GM19025 (cell line): Measurements from ENCODE around the gene GRAMD2B.

Source experiments
- ATAC-seq: cut with Tn5 transposase; IDR thresholded peaks from one replicate; pipeline ENCODE4 v1.9.1; 2021; ENCODE audit warnings: mild to moderate bottlenecking, low read depth, moderate library complexity; ENCODE audit not compliant: unreplicated experiment

GRAMD2B gene

DNA sequence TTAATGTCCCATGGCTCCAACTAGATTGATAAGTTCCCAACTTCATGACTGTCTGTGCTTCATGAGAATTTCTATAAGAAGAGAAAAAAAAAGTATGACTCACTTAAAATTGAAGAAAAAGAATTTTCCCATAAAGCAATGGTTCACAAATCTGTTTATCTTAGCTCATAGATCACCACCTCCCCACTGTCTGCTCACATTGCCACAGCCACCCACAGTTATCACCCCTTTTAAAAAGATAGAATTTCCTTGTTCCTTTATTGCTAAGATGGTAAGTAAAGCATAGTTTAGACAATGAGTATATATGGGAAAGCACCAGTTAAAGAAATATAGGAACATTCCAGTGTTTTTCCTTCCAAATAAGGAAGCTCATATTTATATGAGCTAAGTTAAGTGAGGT lies 104.7 kb downstream of the GRAMD2B start:
- no peak for ATAC-seq

DNA sequence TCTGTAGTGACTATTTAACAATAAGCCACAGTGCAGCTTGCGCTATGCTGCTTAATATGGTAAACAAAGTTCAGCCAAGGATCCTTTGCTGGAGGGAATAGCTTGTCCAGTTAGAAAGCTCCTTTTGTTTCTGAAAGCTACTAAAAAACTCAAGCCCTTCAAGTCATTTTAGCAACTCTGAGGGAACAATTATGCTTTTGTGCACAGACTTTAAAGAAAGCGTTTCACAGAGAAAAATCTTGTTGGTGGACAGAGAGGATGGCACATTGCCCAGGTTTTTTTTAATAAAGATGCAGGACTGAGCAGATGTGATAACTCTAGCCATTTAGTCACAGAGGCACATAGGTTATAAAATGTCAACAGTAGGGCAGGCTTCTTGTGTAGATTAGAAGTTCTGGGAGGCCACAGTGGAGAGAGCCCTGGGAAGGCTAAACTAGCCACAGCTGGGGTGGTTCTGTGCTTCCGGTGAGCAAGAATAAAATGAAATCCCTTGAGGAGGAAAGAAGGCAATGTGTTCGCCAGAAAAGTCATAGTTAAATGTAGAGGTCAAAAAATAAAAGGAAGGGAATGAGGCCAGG lies 108.4 kb downstream of the GRAMD2B start:
- ATAC-seq = no peak

DNA sequence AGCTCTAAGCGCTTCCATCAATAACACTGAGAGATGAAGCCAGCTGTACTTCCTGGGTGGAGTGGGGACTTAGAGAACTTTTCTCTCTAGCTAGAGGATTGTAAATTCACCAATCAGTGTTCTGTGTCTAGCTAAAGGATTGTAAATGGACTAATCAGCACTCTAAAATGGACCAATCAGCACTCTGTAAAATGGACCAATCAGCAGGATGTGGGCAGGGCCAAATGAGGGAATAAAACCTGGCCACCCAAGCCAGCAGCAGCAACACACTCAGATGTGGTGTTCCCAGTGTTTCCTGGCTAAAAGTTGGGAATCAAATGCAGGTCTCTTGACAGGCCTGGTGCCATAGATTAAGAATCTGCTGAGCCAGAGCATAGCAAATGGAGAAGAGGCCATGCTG lies 111.3 kb downstream of the GRAMD2B start:
- ATAC-seq = no peak

DNA sequence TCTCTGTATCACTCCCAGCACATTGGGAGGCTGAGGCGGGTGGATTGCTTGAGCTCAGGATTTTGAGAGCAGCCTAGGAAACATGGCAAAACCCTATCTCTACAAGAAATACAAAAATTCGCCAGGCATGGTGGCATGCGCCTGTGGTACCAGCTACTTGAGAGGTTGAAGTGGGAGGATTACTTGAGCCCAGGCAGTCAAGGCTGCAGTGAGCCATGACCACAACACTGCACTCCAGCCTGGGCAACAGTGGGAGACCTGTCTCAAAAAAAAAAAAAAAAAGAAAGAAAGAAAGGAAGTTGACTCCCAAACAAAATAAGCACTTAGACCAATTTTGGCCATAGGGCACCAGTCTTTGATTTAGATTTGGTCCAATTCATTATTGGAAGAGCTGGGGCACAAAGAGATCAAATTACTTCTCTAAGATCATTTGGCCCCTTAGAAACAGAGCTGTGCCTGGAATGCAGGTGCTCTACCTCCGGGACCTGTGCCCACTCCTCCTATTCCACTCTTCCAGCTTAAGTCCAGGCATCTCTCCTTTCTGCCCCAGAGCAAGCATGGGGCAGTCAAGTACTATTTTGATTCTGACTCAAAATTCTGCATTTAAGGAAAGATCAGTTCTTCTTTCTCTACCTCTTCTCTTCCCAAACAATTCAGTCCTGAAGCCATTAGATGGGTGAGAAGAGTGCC lies 112.8 kb downstream of the GRAMD2B start:
- ATAC-seq = no peak

DNA sequence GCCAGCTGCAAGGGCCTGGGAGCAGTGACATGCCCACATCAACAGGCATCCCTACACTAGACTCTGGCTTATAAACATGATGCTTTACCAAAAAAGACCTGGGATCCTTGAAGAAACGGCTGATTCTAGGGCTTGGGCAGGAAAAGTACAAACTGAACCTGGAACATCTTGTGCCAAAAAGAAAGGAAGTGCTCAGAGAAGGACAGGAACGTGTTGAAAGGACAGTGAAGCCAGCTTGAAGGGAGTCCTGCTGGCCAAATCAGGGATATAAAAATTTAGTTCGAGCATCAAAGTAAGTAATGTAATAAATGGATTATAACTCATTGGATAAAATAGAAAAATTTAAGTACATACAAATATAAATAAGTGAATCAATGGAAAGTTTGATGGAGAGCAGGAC lies 113.7 kb downstream of the GRAMD2B start:
- no peak for ATAC-seq

DNA sequence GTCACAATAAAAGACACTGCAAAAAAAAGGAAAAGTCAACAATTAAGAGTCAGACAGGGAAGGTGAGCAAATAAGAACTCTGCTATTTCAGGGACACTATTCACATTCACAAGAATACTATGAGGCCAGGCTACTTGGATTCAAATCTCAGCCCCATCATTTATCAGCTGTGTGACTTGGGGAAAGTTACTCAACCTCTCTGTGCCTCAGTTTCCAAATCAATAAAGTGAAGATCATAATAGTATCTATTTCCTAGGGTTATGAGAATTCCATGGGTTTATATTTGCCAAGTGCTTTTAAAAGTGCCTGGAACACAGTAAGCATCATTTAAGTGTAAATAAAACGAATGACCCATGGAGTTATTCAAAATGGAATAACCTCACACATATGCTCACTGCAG lies 115.4 kb downstream of the GRAMD2B start:
- no peak for ATAC-seq

DNA sequence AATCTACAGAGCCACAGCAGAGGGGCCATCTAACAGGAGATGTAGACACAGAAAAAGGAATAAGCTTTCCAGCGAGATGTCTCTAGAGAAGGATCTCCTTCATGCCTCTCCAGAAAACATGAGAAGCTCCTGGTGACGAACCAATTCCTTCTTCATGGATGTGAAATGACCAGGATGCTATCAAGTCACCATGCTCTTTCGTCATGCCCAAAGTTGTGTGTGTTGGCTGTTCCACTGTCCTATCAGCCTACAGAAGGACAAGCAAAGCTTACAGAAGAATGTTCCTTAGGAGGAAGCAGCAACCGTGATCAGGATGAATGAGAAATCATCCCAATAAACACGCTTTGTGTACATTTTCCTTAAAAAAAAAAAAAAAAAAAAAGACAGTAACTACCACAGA lies 117.4 kb downstream of the GRAMD2B start:
- no peak for ATAC-seq

DNA sequence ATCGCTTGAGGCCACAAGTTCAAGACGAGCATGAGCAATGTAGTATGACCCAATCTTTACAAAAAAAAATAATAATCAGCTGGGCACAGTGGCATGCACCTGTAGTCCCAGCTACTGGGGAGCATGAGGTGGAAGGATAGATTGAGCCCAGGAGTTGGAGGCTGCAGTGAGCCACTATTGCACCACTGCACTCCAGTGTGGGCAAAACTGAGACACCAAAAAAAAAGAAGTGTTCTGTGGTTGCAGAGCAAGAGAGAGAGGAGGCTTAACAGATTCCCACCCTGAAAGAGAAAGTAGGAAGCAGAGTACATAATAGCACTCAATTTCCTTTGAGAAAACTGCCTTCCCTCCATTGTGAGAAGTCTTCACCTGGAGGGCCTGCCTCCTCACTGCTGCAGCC lies 119.2 kb downstream of the GRAMD2B start:
- ATAC-seq = no peak

DNA sequence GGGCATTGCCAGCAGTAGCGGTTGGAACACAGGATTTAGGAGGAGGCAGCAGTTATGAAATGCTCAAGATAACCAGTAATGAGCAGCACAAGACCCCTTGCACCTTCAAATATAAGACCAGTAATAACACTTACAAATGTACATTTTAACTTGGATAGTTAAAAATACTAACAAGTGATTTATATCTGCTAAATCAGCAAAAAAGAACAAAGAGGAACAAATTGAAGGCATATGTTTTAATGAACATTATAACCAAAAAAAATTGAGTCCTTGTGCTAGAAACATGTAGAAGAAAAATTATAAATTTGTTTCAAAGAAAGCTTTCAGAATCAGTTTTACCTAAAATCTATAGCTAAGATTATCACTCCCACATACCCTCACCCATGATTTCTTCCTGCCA lies 119.8 kb downstream of the GRAMD2B start:
- no peak for ATAC-seq

DNA sequence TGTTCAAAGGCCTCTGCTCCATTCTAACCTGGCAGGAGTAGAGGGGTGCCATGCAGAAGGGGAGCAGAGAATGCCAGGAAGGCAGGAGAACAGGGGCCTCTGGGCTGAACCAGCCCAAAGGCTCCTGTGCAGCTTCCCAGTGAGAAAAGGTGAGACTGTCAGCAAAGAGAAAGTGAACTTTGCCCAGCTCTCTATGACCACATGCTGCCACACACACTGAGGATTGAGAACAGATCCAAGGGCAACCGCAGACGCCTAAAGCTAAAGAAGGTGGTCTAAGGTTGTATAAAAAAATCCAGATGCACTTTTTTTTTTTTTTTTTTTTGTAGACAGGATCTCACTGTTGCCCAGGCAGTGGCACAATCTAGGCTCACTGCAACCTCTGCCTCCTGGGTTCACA lies 120.5 kb downstream of the GRAMD2B start:
- no peak for ATAC-seq
